Stimulated activated naive CD8-positive, alpha-beta T cell treated with anti-CD3 and anti-CD28 coated beads, Interleukin-15, amount 100 ng/mL, for 72 hours (primary cell): ENCODE measurements around the gene KLHL21.
A peak's percentile ranks its signal among the peaks of the same experiment; 100 is the strongest.

ENCODE experiments used
- ATAC-seq: fragments of 150-1000 bp; cut with Tn5 transposase; 2 replicates; pipeline ENCODE4 v1.10.0; 2021; ENCODE audit warnings: mild to moderate bottlenecking, moderate library complexity
- DNase-seq, 2 donors: peaks; one replicate each; pipeline ENCODE4 v3.0.0; 2021 to 2022
- H3K27ac Mint-ChIP-seq, 2 donors: one replicate each; pipeline ENCODE4 v1.8.0; 2022; ENCODE audit warnings: mild to moderate bottlenecking in 2 of 2, mixed read lengths in 2 of 2, moderate library complexity in 2 of 2
- H3K27me3 Mint-ChIP-seq: one replicate; pipeline ENCODE4 v1.8.0; 2022; ENCODE audit warnings: mixed read lengths
- H3K4me1 Mint-ChIP-seq: one replicate; pipeline ENCODE4 v1.8.0; 2022; ENCODE audit warnings: mild to moderate bottlenecking, mixed read lengths
- H3K4me3 Mint-ChIP-seq, 2 donors: one replicate each; pipeline ENCODE4 v1.8.0; 2022; ENCODE audit warnings: mild to moderate bottlenecking in 2 of 2, mixed read lengths in 2 of 2, moderate library complexity in 1 of 2
- H3K9me3 Mint-ChIP-seq, 2 donors: one replicate each; pipeline ENCODE4 v1.8.0; 2022; ENCODE audit warnings: mixed read lengths in 2 of 2

Gene KLHL21

GRCh38 chr1:6585081-6585722 lies 17.5 kb downstream of the KLHL21 start:
- Mint-ChIP-seq H3K9me3 (no peaks in the 10 kb centered on the region), H3K27ac (peak overlapping the region in 1 of 2 donors; percentile 23)
- no peak for ATAC-seq

GRCh38 chr1:6584126-6585080 lies 18.3 kb downstream of the KLHL21 start:
- DNase-seq (no peak), ATAC-seq (no peak)
- peaks cover 70% of the 10 kb centered on the region for H3K4me1 Mint-ChIP-seq
- no peaks in the 10 kb centered on the region for H3K9me3 Mint-ChIP-seq
- no peak overlapping the region for H3K4me3 Mint-ChIP-seq
- H3K27ac Mint-ChIP-seq = peak overlapping the region; percentile 23 to 34
- no peaks in the 10 kb centered on the region for H3K27me3 Mint-ChIP-seq

More at GRCh38 chr1:6585081-6585722, 17.5 kb downstream of the KLHL21 start:
- DNase-seq = no peak
- Mint-ChIP-seq H3K4me3 (no peak overlapping the region), H3K4me1 (peaks cover 65% of the 10 kb centered on the region), H3K27me3 (no peaks in the 10 kb centered on the region)

GRCh38 chr1:6582370-6582769 lies 20.3 kb downstream of the KLHL21 start:
- ATAC-seq (no peak), DNase-seq (no peak)
- Mint-ChIP-seq H3K9me3 (no peaks in the 10 kb centered on the region), H3K4me1 (peaks cover 61% of the 10 kb centered on the region), H3K4me3 (peak overlapping the region; percentile 62 to 96), H3K27me3 (no peaks in the 10 kb centered on the region), H3K27ac (peak overlapping the region in 1 of 2 donors; percentile 76)

- Mint-ChIP-seq H3K4me1 (peaks cover 55% of the 10 kb centered on the region), H3K27me3 (no peaks in the 10 kb centered on the region), H3K27ac (no peak overlapping the region), H3K9me3 (no peaks in the 10 kb centered on the region), H3K4me3 (peak overlapping the region; percentile 96)
- no peak for DNase-seq
- no peak for ATAC-seq
These were observed 20.9 kb downstream of the KLHL21 start for GRCh38 chr1:6581561-6582305.

- Mint-ChIP-seq H3K4me3 (peak overlapping the region; percentile 96), H3K27ac (peak overlapping the region; percentile 84 to 98), H3K9me3 (no peaks in the 10 kb centered on the region), H3K4me1 (peaks cover 52% of the 10 kb centered on the region), H3K27me3 (no peaks in the 10 kb centered on the region)
- DNase-seq (no peak), ATAC-seq (no peak)
These were observed 21.9 kb downstream of the KLHL21 start for GRCh38 chr1:6580593-6581409.

DNA sequence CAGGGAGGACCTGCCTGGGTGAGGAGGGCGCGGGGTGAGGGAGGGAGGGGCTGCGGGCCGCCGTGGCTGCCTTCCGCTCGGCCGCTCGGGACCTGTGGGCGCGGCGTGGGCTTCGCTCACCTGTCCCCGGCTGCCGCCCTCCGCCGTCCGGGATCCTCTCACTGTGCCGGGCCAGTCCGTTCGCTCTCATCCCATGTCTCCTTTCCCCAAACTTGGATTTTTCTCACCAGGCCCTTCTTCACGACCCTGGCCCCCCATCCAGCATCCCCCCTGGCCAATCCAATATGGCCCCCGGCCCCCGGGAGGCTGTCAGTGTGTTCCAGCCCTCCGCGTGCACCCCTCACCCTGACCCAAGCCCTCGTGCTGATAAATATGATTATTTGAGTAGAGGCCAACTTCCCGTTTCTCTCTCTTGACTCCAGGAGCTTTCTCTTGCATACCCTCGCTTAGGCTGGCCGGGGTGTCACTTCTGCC lies 22.5 kb downstream of the KLHL21 start:
- peak; percentile 52 for ATAC-seq

DNA sequence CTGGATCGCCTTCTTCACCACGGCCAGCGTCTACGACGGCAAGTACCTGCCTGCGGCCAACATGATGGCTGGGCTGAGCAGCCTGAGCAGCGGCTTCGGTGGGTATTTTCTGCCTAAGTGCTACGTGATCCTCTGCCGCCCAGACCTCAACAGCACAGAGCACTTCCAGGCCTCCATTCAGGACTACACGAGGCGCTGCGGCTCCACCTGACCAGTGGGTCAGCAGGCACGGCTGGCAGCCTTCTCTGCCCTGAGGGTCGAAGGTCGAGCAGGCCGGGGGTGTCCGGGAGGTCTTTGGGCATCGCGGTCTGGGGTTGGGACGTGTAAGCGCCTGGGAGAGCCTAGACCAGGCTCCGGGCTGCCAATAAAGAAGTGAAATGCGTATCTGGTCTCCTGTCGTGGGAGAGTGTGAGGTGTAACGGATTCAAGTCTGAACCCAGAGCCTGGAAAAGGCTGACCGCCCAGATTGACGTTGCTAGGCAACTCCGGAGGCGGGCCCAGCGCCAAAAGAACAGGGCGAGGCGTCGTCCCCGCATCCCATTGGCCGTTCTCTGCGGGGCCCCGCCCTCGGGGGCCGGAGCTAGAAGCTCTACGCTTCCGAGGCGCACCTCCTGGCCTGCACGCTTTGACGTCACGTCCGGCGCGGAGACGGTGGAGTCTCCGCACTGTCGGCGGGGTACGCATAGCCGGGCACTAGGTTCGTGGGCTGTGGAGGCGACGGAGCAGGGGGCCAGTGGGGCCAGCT lies 23.1 kb downstream of the KLHL21 start, which contains the start of gene ZBTB48:
TSS of gene ZBTB48 (plus strand) at position 621 of the 745 bp plus-strand sequence. CDS start 616 bp downstream, outside the sequence.
- no peaks in the 10 kb centered on the region for H3K9me3 Mint-ChIP-seq
- peaks cover 44% of the 10 kb centered on the region for H3K4me1 Mint-ChIP-seq
- H3K27ac Mint-ChIP-seq = peak within 1 kb of the TSS; percentile 95 to 98
- ATAC-seq = peak; percentile 99
- DNase-seq = peak; percentile 93 to 97
- peak within 1 kb of the TSS; percentile 96 for H3K4me3 Mint-ChIP-seq
- no peaks in the 10 kb centered on the region for H3K27me3 Mint-ChIP-seq

More for the DNA sequence above, 22.5 kb downstream of the KLHL21 start:
- Mint-ChIP-seq H3K4me3 (peak overlapping the region; percentile 96), H3K9me3 (no peaks in the 10 kb centered on the region), H3K27me3 (no peaks in the 10 kb centered on the region), H3K27ac (peak overlapping the region; percentile 95 to 98), H3K4me1 (peaks cover 50% of the 10 kb centered on the region)
- DNase-seq = no peak

- DNase-seq (no peak), ATAC-seq (no peak)
- H3K4me1 Mint-ChIP-seq = peaks cover 40% of the 10 kb centered on the region
- no peaks in the 10 kb centered on the region for H3K9me3 Mint-ChIP-seq
- peak overlapping the region in 1 of 2 donors; percentile 96 for H3K4me3 Mint-ChIP-seq
- H3K27ac Mint-ChIP-seq = no peak overlapping the region
- no peaks in the 10 kb centered on the region for H3K27me3 Mint-ChIP-seq
These were observed 23.9 kb downstream of the KLHL21 start for GRCh38 chr1:6578624-6579373.

DNA sequence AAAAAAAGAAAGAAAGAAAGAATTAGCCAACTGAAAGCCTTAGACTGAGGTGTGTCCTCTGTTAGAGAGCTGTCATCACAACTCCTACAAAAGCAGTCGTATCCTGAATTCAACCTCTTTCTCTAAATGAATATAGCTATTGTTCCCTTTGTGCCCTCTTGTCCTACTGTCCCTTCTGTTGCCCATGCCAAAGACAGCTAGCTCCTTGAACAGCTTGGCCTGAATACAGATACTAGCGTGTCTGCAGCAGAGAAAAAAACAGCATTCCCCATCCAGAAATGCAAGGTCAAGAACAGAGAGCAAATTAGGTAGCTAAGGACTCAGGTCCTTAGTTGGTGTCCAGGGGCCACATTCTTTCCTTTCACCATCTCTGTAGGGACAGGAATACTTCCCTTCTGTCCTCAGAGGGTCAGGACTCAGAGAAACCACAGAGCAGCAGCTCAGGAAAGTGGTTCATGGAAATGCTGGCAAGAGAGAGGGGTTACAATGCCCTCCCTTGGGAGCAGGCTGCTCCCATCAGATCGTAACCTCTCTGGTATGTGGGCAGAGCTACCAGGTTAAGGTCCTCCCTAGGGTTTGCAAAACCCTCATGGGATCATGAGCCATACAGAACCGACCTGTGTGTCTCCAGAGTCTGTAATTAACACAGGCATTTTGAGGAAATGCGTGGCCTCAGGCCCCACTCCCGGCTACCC lies 24.7 kb downstream of the KLHL21 start:
- no peak for DNase-seq
- Mint-ChIP-seq H3K9me3 (no peaks in the 10 kb centered on the region), H3K4me3 (no peak overlapping the region), H3K27ac (no peak overlapping the region), H3K4me1 (peaks cover 41% of the 10 kb centered on the region), H3K27me3 (peaks cover 2% of the 10 kb centered on the region)
- ATAC-seq = no peak

GRCh38 chr1:6574818-6575217 lies 27.9 kb downstream of the KLHL21 start:
- DNase-seq (no peak), ATAC-seq (no peak)
- Mint-ChIP-seq H3K4me3 (no peak overlapping the region), H3K9me3 (peaks cover 5 to 17% of the 10 kb centered on the region in 2 donors), H3K27ac (no peak overlapping the region), H3K4me1 (peaks cover 24% of the 10 kb centered on the region), H3K27me3 (peaks cover 7% of the 10 kb centered on the region)

- Mint-ChIP-seq H3K4me3 (no peak overlapping the region), H3K4me1 (peaks cover 17% of the 10 kb centered on the region), H3K27ac (no peak overlapping the region), H3K9me3 (peaks cover 5 to 17% of the 10 kb centered on the region in 2 donors), H3K27me3 (peaks cover 12% of the 10 kb centered on the region)
- DNase-seq (no peak), ATAC-seq (no peak)
These were observed 28.5 kb downstream of the KLHL21 start for GRCh38 chr1:6574025-6574620.

- Mint-ChIP-seq H3K9me3 (peaks cover 5 to 17% of the 10 kb centered on the region in 2 donors), H3K27me3 (peaks cover 12% of the 10 kb centered on the region), H3K27ac (peak overlapping the region in 1 of 2 donors; percentile 43), H3K4me3 (no peak overlapping the region), H3K4me1 (peaks cover 12% of the 10 kb centered on the region)
- DNase-seq (no peak), ATAC-seq (no peak)
These were observed 29.9 kb downstream of the KLHL21 start for GRCh38 chr1:6572653-6573383.
